Parathyroid adenoma (tissue), 2 donors: ENCODE results near the gene EAPP.

Source experiments
- H2AFZ ChIP-seq: fragments of 300-600 bp; sonication (generic); one replicate; pipeline ENCODE4 v1.7.0; 2017; ENCODE audit warnings: antibody characterized with exemption, mild to moderate bottlenecking
- H3K27ac ChIP-seq: fragments of 300-600 bp; sonication (generic); one replicate; pipeline ENCODE4 v1.7.0; 2017
- H3K27me3 ChIP-seq: fragments of 300-600 bp; sonication (generic); one replicate; pipeline ENCODE4 v1.7.0; 2017; ENCODE audit warnings: low read length; ENCODE audit not compliant: control insufficient read depth, insufficient read depth
- H3K36me3 ChIP-seq: fragments of 300-600 bp; sonication (generic); one replicate; pipeline ENCODE4 v1.7.0; 2017; ENCODE audit warnings: low read length; ENCODE audit not compliant: control insufficient read depth, insufficient read depth
- H3K4me1 ChIP-seq: fragments of 300-600 bp; sonication (generic); one replicate; pipeline ENCODE4 v1.7.0; 2017; ENCODE audit warnings: control low read depth
- H3K4me2 ChIP-seq: fragments of 300-600 bp; sonication (generic); one replicate; pipeline ENCODE4 v1.7.0; 2017; ENCODE audit warnings: low read length
- H3K4me3 ChIP-seq: fragments of 300-600 bp; sonication (generic); one replicate; pipeline ENCODE4 v1.7.0; 2017; ENCODE audit warnings: low read depth, low read length
- H3K79me2 ChIP-seq: fragments of 300-600 bp; sonication (generic); one replicate; pipeline ENCODE4 v1.7.0; 2017; ENCODE audit warnings: control low read depth
- H3K9ac ChIP-seq: fragments of 300-600 bp; sonication (generic); one replicate; pipeline ENCODE4 v1.7.0; 2017; ENCODE audit warnings: mild to moderate bottlenecking
- H3K9me3 ChIP-seq: fragments of 300-600 bp; sonication (generic); one replicate; pipeline ENCODE4 v1.7.0; 2017; ENCODE audit warnings: low read length; ENCODE audit not compliant: control insufficient read depth
- TF ChIP-seq, protein P1 (sequence below): fragments of 300-600 bp; sonication (generic); IDR thresholded peaks from one replicate; pipeline ENCODE4 v1.7.0; 2017; ENCODE audit warnings: antibody characterized with exemption, mild to moderate bottlenecking
- donor health status: primary hyperparathyroidism.

Gene EAPP

DNA sequence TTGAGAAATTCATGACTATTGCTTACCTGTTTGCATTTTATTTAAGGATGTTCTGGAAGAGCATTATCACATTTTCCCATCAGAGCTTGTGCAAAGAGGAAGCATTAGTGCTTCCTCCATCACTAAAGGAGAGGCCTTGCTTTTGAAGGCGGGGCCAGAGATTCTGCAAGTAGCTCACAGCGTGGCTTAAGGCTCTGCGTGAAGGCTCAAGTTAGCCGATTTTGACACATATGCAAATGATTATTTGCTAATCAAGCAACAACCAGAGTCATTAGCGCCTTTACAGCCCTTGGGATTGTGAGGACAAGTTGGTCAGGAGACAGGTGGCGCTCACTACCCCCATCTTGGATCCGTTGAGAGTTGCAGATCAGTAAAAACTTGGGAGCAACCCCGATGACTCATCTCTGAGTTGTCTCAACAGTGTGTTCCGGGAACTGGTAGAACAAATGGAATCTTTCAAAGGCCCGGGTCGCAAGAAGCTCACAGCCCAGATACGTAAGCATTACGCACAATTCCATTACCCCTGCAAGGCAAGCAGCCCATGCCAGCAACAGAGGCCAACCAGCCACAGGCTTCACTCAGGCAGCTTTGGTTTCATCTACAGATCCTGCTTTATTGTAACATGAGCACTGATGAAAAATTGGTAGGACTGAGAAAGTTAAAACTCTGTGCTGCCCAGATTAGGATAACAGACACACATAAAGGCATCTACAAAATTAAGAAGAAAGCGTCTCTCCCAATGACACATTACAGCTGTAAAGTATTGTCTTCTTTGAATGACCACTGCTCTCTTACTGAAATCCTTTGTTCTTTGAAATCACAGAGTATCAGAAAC is 42.6 kb downstream of the EAPP start:
- H3K27ac ChIP-seq: peak overlapping the region; percentile 29
- H2AFZ ChIP-seq: peak overlapping the region; percentile 23
- TF ChIP-seq, protein P1, sequence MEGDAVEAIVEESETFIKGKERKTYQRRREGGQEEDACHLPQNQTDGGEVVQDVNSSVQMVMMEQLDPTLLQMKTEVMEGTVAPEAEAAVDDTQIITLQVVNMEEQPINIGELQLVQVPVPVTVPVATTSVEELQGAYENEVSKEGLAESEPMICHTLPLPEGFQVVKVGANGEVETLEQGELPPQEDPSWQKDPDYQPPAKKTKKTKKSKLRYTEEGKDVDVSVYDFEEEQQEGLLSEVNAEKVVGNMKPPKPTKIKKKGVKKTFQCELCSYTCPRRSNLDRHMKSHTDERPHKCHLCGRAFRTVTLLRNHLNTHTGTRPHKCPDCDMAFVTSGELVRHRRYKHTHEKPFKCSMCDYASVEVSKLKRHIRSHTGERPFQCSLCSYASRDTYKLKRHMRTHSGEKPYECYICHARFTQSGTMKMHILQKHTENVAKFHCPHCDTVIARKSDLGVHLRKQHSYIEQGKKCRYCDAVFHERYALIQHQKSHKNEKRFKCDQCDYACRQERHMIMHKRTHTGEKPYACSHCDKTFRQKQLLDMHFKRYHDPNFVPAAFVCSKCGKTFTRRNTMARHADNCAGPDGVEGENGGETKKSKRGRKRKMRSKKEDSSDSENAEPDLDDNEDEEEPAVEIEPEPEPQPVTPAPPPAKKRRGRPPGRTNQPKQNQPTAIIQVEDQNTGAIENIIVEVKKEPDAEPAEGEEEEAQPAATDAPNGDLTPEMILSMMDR: no peak
- no peaks in the 10 kb centered on the region for H3K79me2 ChIP-seq
- H3K4me3 ChIP-seq: no peak overlapping the region
- H3K9ac ChIP-seq: no peak overlapping the region
- H3K36me3 ChIP-seq: no peaks in the 10 kb centered on the region
- peaks cover 7% of the 10 kb centered on the region for H3K4me1 ChIP-seq
- no peaks in the 10 kb centered on the region for H3K27me3 ChIP-seq
- no peaks in the 10 kb centered on the region for H3K9me3 ChIP-seq
- H3K4me2 ChIP-seq: no peak overlapping the region

DNA sequence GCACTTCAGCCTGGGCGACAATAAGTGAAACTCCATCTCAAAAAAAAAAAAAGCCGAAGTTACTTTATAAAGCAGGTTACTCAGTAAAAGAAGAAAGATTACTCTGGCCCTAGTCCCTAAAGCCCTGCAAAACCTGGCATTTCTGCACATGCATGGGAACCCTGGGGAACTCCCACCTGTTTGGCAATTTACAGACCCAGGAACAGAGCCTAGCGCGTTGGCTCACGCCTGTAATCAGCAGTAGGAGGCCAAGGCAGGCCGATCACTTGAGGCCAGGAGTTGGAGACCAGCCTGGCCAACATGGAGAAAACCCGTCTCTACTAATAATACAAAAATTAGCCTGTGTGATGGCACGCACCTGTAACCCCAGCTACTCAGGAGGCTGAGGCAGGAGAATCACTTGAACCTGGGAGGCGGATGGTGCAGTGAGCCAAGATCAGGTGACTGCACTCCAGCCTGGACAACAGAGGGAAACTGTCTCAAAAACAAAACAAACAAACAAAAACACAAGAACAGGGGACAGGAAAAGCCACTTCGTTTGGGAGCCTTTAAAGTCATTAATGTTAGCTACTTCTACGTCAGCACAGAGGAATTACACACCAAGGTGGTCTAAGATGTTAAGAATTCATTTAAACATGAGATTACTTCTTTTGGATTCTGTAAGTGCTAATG is 43.4 kb downstream of the EAPP start:
- Histone ChIP-seq H2AFZ (peak overlapping the region; percentile 23), H3K27me3 (no peaks in the 10 kb centered on the region), H3K4me3 (no peak overlapping the region), H3K79me2 (no peaks in the 10 kb centered on the region), H3K4me1 (peaks cover 7% of the 10 kb centered on the region), H3K36me3 (no peaks in the 10 kb centered on the region), H3K9me3 (no peaks in the 10 kb centered on the region), H3K27ac (no peak overlapping the region), H3K4me2 (no peak overlapping the region), H3K9ac (no peak overlapping the region)
- TF ChIP-seq, protein P1: no peak

DNA sequence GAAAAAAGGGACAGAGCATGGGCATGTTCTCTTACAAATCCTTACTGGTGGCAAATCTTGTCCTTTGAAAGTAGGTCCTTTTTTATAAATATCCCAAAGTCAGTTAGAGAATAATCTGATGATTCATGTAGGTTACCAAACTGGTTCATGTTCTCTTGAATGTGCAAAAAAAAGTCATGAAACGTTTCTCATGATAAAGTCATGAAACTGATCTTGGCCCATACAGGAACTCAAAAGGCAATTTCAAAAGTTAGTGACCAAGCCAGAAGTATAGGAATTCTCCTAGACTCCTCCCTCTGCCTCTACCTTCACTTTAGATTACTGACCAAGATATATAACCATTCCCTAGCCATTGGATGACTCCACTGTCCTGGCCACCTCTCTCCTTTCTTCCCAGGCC is 50.2 kb downstream of the EAPP start:
- Histone ChIP-seq H3K9ac (no peak overlapping the region), H3K27ac (no peak overlapping the region), H3K79me2 (no peaks in the 10 kb centered on the region), H3K4me1 (no peaks in the 10 kb centered on the region), H2AFZ (no peak overlapping the region), H3K36me3 (no peaks in the 10 kb centered on the region), H3K27me3 (no peaks in the 10 kb centered on the region), H3K9me3 (no peaks in the 10 kb centered on the region), H3K4me3 (no peak overlapping the region), H3K4me2 (no peak overlapping the region)
- TF ChIP-seq, protein P1: no peak

DNA sequence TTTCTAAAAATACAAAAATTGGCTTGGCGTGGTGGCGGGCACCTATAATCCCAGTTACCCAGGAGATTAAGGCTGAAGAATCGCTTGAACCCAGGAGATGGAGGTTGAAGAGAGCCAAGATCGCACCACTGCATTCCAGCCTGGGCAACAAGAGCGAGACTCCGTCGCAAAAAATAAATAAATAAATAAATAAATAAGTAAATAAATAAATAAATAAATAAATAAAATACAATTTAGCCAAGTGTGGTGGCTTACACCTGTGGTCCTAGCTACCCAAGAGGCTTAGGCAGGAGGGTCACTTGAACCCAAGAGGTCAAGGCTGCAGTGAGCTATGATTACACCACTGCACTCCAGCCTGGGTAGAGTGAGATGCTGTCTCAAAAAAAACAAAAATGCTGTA is 51.0 kb downstream of the EAPP start:
- Histone ChIP-seq H3K27ac (no peak overlapping the region), H3K4me3 (no peak overlapping the region), H3K4me1 (no peaks in the 10 kb centered on the region), H3K4me2 (no peak overlapping the region), H2AFZ (no peak overlapping the region), H3K9ac (no peak overlapping the region), H3K9me3 (no peaks in the 10 kb centered on the region), H3K79me2 (no peaks in the 10 kb centered on the region), H3K27me3 (no peaks in the 10 kb centered on the region), H3K36me3 (no peaks in the 10 kb centered on the region)
- TF ChIP-seq, protein P1: no peak
